DMS153 treated with DMSO at 0.1 percent for 48 hours (cell line): ENCODE data around the gene GPC3.

Experiments
- DNase-seq: peaks from one replicate; lab custom pipeline; 2025; ENCODE audit not compliant: unreplicated experiment; lab: John Stamatoyannopoulos, UW

GPC3 gene

GRCh38 chrX:133929836-133930464 is 55.4 kb downstream of the GPC3 start:
- DNase-seq, result no peak

GRCh38 chrX:133928365-133928764 is 57.0 kb downstream of the GPC3 start:
- no peak for DNase-seq

- no peak for DNase-seq
Observed at GRCh38 chrX:133926809-133927208, 58.6 kb downstream of the GPC3 start.

- DNase-seq, result no peak
Observed at GRCh38 chrX:133926099-133926498, 59.3 kb downstream of the GPC3 start.

- no peak for DNase-seq
Observed at GRCh38 chrX:133924548-133924947, 60.8 kb downstream of the GPC3 start.

- DNase-seq, result no peak
Observed at GRCh38 chrX:133923548-133923947, 61.8 kb downstream of the GPC3 start.

- DNase-seq, result no peak
Observed at GRCh38 chrX:133923113-133923512, 62.3 kb downstream of the GPC3 start.

- DNase-seq, result no peak
Observed at GRCh38 chrX:133922390-133922771, 63.0 kb downstream of the GPC3 start.

- DNase-seq, result peak; percentile 45
Observed at GRCh38 chrX:133921764-133922389, 63.5 kb downstream of the GPC3 start.

GRCh38 chrX:133921086-133921485 is 64.3 kb downstream of the GPC3 start:
- no peak for DNase-seq

GRCh38 chrX:133918361-133918771 is 67.0 kb downstream of the GPC3 start:
- DNase-seq, result peak; percentile 45

GRCh38 chrX:133916984-133917722 is 68.2 kb downstream of the GPC3 start:
- DNase-seq, result no peak

- DNase-seq, result no peak
Observed at GRCh38 chrX:133913658-133914388, 71.6 kb downstream of the GPC3 start.

GRCh38 chrX:133913009-133913408 is 72.4 kb downstream of the GPC3 start:
- DNase-seq, result no peak

- DNase-seq, result no peak
Observed at GRCh38 chrX:133911825-133912495, 73.4 kb downstream of the GPC3 start.

GRCh38 chrX:133910539-133910938 is 74.9 kb downstream of the GPC3 start:
- DNase-seq, result no peak

- DNase-seq, result no peak
Observed at GRCh38 chrX:133909888-133910287, 75.5 kb downstream of the GPC3 start.

GRCh38 chrX:133908223-133908955 is 77.0 kb downstream of the GPC3 start:
- no peak for DNase-seq

GRCh38 chrX:133907606-133908005 is 77.8 kb downstream of the GPC3 start:
- DNase-seq, result no peak

- no peak for DNase-seq
Observed at GRCh38 chrX:133905305-133905704, 80.1 kb downstream of the GPC3 start.
